Kasumi-1 (cell line): Measurements from ENCODE around the gene ASTN1.
A peak's percentile ranks its signal among the peaks of the same experiment; 100 is the strongest.

ENCODE experiments used
- DNase-seq, 2 experiments: peaks; one replicate each; lab custom pipeline; 2025; lab: John Stamatoyannopoulos, UW

Gene ASTN1

GRCh38 chr1:177164380-177165068 lies at the start of gene ASTN1:
Gene ASTN1 (minus strand): TSS chr1:177164712. CDS start chr1:177164676, 36 bp downstream.
- no peak for DNase-seq

GRCh38 chr1:177211231-177211630 lies 46.7 kb upstream of the ASTN1 start:
- DNase-seq, result no peak

GRCh38 chr1:177210071-177210470 lies 45.6 kb upstream of the ASTN1 start:
- no peak for DNase-seq

GRCh38 chr1:177209357-177209756 lies 44.8 kb upstream of the ASTN1 start:
- DNase-seq, result no peak

- no peak for DNase-seq
These were observed 44.4 kb upstream of the ASTN1 start for GRCh38 chr1:177208920-177209319.

GRCh38 chr1:177206831-177207355 lies 42.4 kb upstream of the ASTN1 start:
- no peak for DNase-seq

GRCh38 chr1:177200290-177200689 lies 35.8 kb upstream of the ASTN1 start:
- no peak for DNase-seq

- DNase-seq, result no peak
These were observed 33.7 kb upstream of the ASTN1 start for GRCh38 chr1:177198243-177198642.

- DNase-seq, result no peak
These were observed 25.9 kb upstream of the ASTN1 start for GRCh38 chr1:177190308-177190970.

GRCh38 chr1:177186639-177187038 lies 22.1 kb upstream of the ASTN1 start:
- no peak for DNase-seq

GRCh38 chr1:177185209-177185608 lies 20.7 kb upstream of the ASTN1 start:
- peak; percentile 1 to 16 for DNase-seq

- DNase-seq, result no peak
These were observed 19.3 kb upstream of the ASTN1 start for GRCh38 chr1:177183836-177184235.

GRCh38 chr1:177181631-177182291 lies 17.2 kb upstream of the ASTN1 start:
- DNase-seq, result peak; percentile 6 to 20

- DNase-seq, result no peak
These were observed 16.7 kb upstream of the ASTN1 start for GRCh38 chr1:177181280-177181630.

GRCh38 chr1:177174921-177175634 lies 10.6 kb upstream of the ASTN1 start:
- no peak for DNase-seq

GRCh38 chr1:177173976-177174375 lies 9.5 kb upstream of the ASTN1 start:
- no peak for DNase-seq

GRCh38 chr1:177172866-177173265 lies 8.4 kb upstream of the ASTN1 start:
- DNase-seq, result no peak

- DNase-seq, result no peak
These were observed 7.8 kb upstream of the ASTN1 start for GRCh38 chr1:177172272-177172671.

- DNase-seq, result no peak
These were observed 7.1 kb upstream of the ASTN1 start for GRCh38 chr1:177171536-177172123.

GRCh38 chr1:177170756-177171535 lies 6.4 kb upstream of the ASTN1 start, which contains the start of gene BRINP2:
Gene BRINP2 (plus strand): TSS chr1:177170958. CDS start chr1:177229877, 58,919 bp downstream.
- DNase-seq, result no peak

- no peak for DNase-seq
These were observed 542 bp upstream of the ASTN1 start for GRCh38 chr1:177165069-177165439.
